WTC11 (cell line): Measurements from ENCODE around the gene PI4KA. TPM values are rescaled to one million over a fixed set of nuclear protein-coding genes. Genes with fewer than 3 reads are reported as not detected.
"Not testable (repeated sequence)": the region's sequence is repeated elsewhere in the genome, so short reads cannot be mapped to it uniquely, and the experiment has no call there.

Experiments
- ATAC-seq: fragments of 200-7000 bp; cut with Tn5 transposase; 2 replicates; pipeline ENCODE4 v1.10.0; 2021; ENCODE audit warnings: mild to moderate bottlenecking, moderate library complexity
- CTCF ChIA-PET: fragments of 300-600 bp; sonication (Branson Sonifier 250); formaldehyde crosslinking; loops from one replicate; lab custom pipeline; 2021; ENCODE audit warnings: antibody characterized with exemption; lab: Charles Lee
- POLR2A ChIA-PET: fragments of 350-600 bp; sonication (Branson Sonifier 250); formaldehyde crosslinking; loops from one replicate; lab custom pipeline; 2021; ENCODE audit warnings: antibody characterized with exemption; lab: Charles Lee
- DNase-seq: peaks from one replicate; pipeline ENCODE4 v3.0.0; 2021; ENCODE audit warnings: low spot score
- H3K27ac Mint-ChIP-seq: 2 replicates; pipeline ENCODE4 v1.8.0; 2021; ENCODE audit warnings: mixed read lengths
- H3K27me3 Mint-ChIP-seq: 2 replicates; pipeline ENCODE4 v1.8.0; 2021; ENCODE audit warnings: low read depth, mild to moderate bottlenecking, moderate library complexity, mixed read lengths
- H3K36me3 Mint-ChIP-seq: 2 replicates; pipeline ENCODE4 v1.8.0; 2021; ENCODE audit warnings: mixed read lengths
- H3K4me1 Mint-ChIP-seq: 2 replicates; pipeline ENCODE4 v1.8.0; 2022; ENCODE audit warnings: mixed read lengths
- H3K4me3 Mint-ChIP-seq: 2 replicates; pipeline ENCODE4 v1.8.0; 2021; ENCODE audit warnings: mild to moderate bottlenecking, moderate library complexity, mixed read lengths
- H3K9me3 Mint-ChIP-seq: 2 replicates; pipeline ENCODE4 v1.8.0; 2021; ENCODE audit warnings: mixed read lengths
- ATF1 ChIP-seq: sonication (generic); formaldehyde crosslinking; IDR thresholded peaks from 2 replicates; pipeline ENCODE4 v1.8.1; 2023; ENCODE audit warnings: mild to moderate bottlenecking, moderate library complexity, missing genetic modification reagents
- E2F5 ChIP-seq: sonication (generic); formaldehyde crosslinking; IDR thresholded peaks from 2 replicates; pipeline ENCODE4 v1.8.1; 2022; ENCODE audit warnings: mild to moderate bottlenecking, moderate library complexity, missing genetic modification reagents
- EMX1 ChIP-seq: fragments of 250-450 bp; sonication (Bioruptor Pico); IDR thresholded peaks from 2 replicates; pipeline ENCODE4 v1.8.0; 2021; ENCODE audit warnings: mild to moderate bottlenecking
- KAT7 ChIP-seq: sonication (generic); formaldehyde crosslinking; IDR thresholded peaks from 2 replicates; pipeline ENCODE4 v1.8.1; 2023; ENCODE audit warnings: missing genetic modification reagents, mild to moderate bottlenecking, borderline replicate concordance
- NFE2L1 ChIP-seq: sonication (generic); formaldehyde crosslinking; IDR thresholded peaks from 2 replicates; pipeline ENCODE4 v1.8.1; 2023; ENCODE audit warnings: missing genetic modification reagents
- ZNF219 ChIP-seq: sonication (generic); formaldehyde crosslinking; IDR thresholded peaks from 2 replicates; pipeline ENCODE4 v1.8.0; 2023; ENCODE audit warnings: missing genetic modification reagents, mild to moderate bottlenecking, borderline replicate concordance
- ZNF232 ChIP-seq: sonication (generic); formaldehyde crosslinking; IDR thresholded peaks from 2 replicates; pipeline ENCODE4 v1.8.0; 2022; ENCODE audit warnings: mild to moderate bottlenecking, missing genetic modification reagents
- ZNF281 ChIP-seq: sonication (generic); formaldehyde crosslinking; IDR thresholded peaks from 2 replicates; pipeline ENCODE4 v1.8.0; 2023; ENCODE audit warnings: mild to moderate bottlenecking, missing genetic modification reagents
- ZNF532 ChIP-seq: fragments of 250-450 bp; sonication (Bioruptor Pico); IDR thresholded peaks from 2 replicates; pipeline ENCODE4 v1.9.0; 2021; ENCODE audit warnings: mild to moderate bottlenecking, borderline replicate concordance
- total RNA-seq: library from RNA; stranded (reverse); gene quantifications from 3 replicates; pipeline ENCODE4 v1.2.3, GENCODE V29; 2021
- TF ChIP-seq, protein P1 (sequence below): sonication (generic); formaldehyde crosslinking; IDR thresholded peaks from 2 replicates; pipeline ENCODE4 v1.8.0; 2023; ENCODE audit warnings: missing genetic modification reagents, mild to moderate bottlenecking, borderline replicate concordance
- TF ChIP-seq, protein P2 (sequence below): sonication (generic); formaldehyde crosslinking; IDR thresholded peaks from 2 replicates; pipeline ENCODE4 v1.8.1; 2023; ENCODE audit warnings: mild to moderate bottlenecking, moderate library complexity, missing genetic modification reagents

PI4KA gene
- total RNA-seq, 1 experiment from 2014 or later: 45.5 TPM

- ATAC-seq, H3K4me3 Mint-ChIP-seq, H3K9me3 Mint-ChIP-seq, DNase-seq, H3K4me1 Mint-ChIP-seq, H3K27me3 Mint-ChIP-seq, H3K36me3 Mint-ChIP-seq, POLR2A ChIA-PET, H3K27ac Mint-ChIP-seq: not testable (repeated sequence)
- CTCF ChIA-PET: interaction anchor here (1.6 to 4.0 kb wide), 2 partner anchors 12 to 19 kb away, joined by 5 to 16 read pairs; partner anchors contain the start of gene CRKL
Observed at GRCh38 chr22:20897737-20898136, 39.1 kb upstream of the PI4KA start.

GRCh38 chr22:20890975-20891374, 32.4 kb upstream of the PI4KA start:
- DNase-seq (no peak), ATAC-seq (no peak)
- TF ChIP-seq EMX1 (CRISPR knock-in tag) (no peak), E2F5 (CRISPR knock-in tag) (no peak)
- TF ChIP-seq, protein P1, sequence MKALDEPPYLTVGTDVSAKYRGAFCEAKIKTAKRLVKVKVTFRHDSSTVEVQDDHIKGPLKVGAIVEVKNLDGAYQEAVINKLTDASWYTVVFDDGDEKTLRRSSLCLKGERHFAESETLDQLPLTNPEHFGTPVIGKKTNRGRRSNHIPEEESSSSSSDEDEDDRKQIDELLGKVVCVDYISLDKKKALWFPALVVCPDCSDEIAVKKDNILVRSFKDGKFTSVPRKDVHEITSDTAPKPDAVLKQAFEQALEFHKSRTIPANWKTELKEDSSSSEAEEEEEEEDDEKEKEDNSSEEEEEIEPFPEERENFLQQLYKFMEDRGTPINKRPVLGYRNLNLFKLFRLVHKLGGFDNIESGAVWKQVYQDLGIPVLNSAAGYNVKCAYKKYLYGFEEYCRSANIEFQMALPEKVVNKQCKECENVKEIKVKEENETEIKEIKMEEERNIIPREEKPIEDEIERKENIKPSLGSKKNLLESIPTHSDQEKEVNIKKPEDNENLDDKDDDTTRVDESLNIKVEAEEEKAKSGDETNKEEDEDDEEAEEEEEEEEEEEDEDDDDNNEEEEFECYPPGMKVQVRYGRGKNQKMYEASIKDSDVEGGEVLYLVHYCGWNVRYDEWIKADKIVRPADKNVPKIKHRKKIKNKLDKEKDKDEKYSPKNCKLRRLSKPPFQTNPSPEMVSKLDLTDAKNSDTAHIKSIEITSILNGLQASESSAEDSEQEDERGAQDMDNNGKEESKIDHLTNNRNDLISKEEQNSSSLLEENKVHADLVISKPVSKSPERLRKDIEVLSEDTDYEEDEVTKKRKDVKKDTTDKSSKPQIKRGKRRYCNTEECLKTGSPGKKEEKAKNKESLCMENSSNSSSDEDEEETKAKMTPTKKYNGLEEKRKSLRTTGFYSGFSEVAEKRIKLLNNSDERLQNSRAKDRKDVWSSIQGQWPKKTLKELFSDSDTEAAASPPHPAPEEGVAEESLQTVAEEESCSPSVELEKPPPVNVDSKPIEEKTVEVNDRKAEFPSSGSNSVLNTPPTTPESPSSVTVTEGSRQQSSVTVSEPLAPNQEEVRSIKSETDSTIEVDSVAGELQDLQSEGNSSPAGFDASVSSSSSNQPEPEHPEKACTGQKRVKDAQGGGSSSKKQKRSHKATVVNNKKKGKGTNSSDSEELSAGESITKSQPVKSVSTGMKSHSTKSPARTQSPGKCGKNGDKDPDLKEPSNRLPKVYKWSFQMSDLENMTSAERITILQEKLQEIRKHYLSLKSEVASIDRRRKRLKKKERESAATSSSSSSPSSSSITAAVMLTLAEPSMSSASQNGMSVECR (CRISPR knock-in tag): no peak
- Mint-ChIP-seq H3K36me3 (peaks cover 5% of the 10 kb centered on the region; the same call in 1 of the 2 replicates), H3K4me1 (no peaks in the 10 kb centered on the region), H3K9me3 (no peaks in the 10 kb centered on the region), H3K27me3 (no peaks in the 10 kb centered on the region), H3K4me3 (no peak overlapping the region), H3K27ac (no peak overlapping the region)
- ChIA-PET POLR2A (no interaction called here), CTCF (interaction anchor here (0.7 to 1.7 kb wide), 4 partner anchors 26 to 212 kb away, joined by 3 to 4 read pairs (median 4); partner anchors contain the start of genes LZTR1 and SLC7A4)

- no peaks in the 10 kb centered on the region for H3K27me3 Mint-ChIP-seq
- CTCF ChIA-PET: interaction anchor here (0.6 to 1.2 kb wide), 2 partner anchors 57 to 213 kb away, joined by 3 read pairs; no protein-coding TSS in a partner anchor
- DNase-seq: no peak
- no peak overlapping the region for H3K4me3 Mint-ChIP-seq
- POLR2A ChIA-PET: no interaction called here
- H3K4me1 Mint-ChIP-seq: peaks cover 3% of the 10 kb centered on the region; the same call in 1 of the 2 replicates
- no peak for ATAC-seq
- H3K27ac Mint-ChIP-seq: no peak overlapping the region; the same call in 1 of the 2 replicates
- no peaks in the 10 kb centered on the region for H3K9me3 Mint-ChIP-seq
- TF ChIP-seq ZNF532 (CRISPR knock-in tag) (no peak), NFE2L1 (CRISPR knock-in tag) (no peak), ZNF219 (CRISPR knock-in tag) (no peak), KAT7 (no peak), ZNF281 (CRISPR knock-in tag) (no peak), ZNF232 (no peak), EMX1 (CRISPR knock-in tag) (no peak), ATF1 (CRISPR knock-in tag) (no peak)
- TF ChIP-seq, protein P2, sequence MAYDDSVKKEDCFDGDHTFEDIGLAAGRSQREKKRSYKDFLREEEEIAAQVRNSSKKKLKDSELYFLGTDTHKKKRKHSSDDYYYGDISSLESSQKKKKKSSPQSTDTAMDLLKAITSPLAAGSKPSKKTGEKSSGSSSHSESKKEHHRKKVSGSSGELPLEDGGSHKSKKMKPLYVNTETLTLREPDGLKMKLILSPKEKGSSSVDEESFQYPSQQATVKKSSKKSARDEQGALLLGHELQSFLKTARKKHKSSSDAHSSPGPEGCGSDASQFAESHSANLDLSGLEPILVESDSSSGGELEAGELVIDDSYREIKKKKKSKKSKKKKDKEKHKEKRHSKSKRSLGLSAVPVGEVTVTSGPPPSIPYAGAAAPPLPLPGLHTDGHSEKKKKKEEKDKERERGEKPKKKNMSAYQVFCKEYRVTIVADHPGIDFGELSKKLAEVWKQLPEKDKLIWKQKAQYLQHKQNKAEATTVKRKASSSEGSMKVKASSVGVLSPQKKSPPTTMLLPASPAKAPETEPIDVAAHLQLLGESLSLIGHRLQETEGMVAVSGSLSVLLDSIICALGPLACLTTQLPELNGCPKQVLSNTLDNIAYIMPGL (CRISPR knock-in tag): no peak
- H3K36me3 Mint-ChIP-seq: peaks cover 5% of the 10 kb centered on the region; the same call in 1 of the 2 replicates
Observed at GRCh38 chr22:20889904-20890540, 31.4 kb upstream of the PI4KA start.
